H9 (cell line): ENCODE data around the gene PDZD7. TPM values are rescaled to one million over a fixed set of nuclear protein-coding genes. Genes with fewer than 3 reads are reported as not detected.

ENCODE experiments used
- DNase-seq: peaks from one replicate; pipeline ENCODE4 v3.0.0-alpha.2; 2017
- H2AFZ ChIP-seq: one replicate; pipeline ENCODE4 v1.6.1; 2013; ENCODE audit warnings: mild to moderate bottlenecking, low read length, control low read depth, moderate library complexity
- H2AK5ac ChIP-seq: 2 replicates; pipeline ENCODE4 v1.6.1; 2013; ENCODE audit warnings: low read length, control low read depth, mixed read lengths; ENCODE audit not compliant: insufficient read length
- H2BK120ac ChIP-seq: one replicate; pipeline ENCODE4 v1.6.1; 2013; ENCODE audit warnings: low read depth, mild to moderate bottlenecking, low read length, control low read depth, inconsistent platforms; ENCODE audit not compliant: poor library complexity, severe bottlenecking
- H2BK12ac ChIP-seq: 2 replicates; pipeline ENCODE4 v1.6.1; 2013; ENCODE audit warnings: low read length, control low read depth, mixed read lengths, low read depth; ENCODE audit not compliant: insufficient read length
- H2BK15ac ChIP-seq: 2 replicates; pipeline ENCODE4 v1.6.1; 2013; ENCODE audit warnings: low read depth, low read length, control low read depth
- H2BK20ac ChIP-seq: one replicate; pipeline ENCODE4 v1.6.1; 2013; ENCODE audit warnings: low read depth, mild to moderate bottlenecking, low read length, control low read depth, inconsistent platforms; ENCODE audit not compliant: poor library complexity, severe bottlenecking
- H2BK5ac ChIP-seq: 2 replicates; pipeline ENCODE4 v1.6.1; 2013; ENCODE audit warnings: low read length, control low read depth, mixed read lengths; ENCODE audit not compliant: insufficient read length
- H3K14ac ChIP-seq: 2 replicates; pipeline ENCODE4 v1.6.1; 2013; ENCODE audit warnings: low read length, control low read depth; ENCODE audit not compliant: insufficient read depth
- H3K18ac ChIP-seq: 2 replicates; pipeline ENCODE4 v1.6.1; 2013; ENCODE audit warnings: low read depth, mild to moderate bottlenecking, mixed read lengths, low read length, control low read depth; ENCODE audit not compliant: insufficient read length
- H3K23ac ChIP-seq: 2 replicates; pipeline ENCODE4 v1.6.1; 2013; ENCODE audit warnings: low read length, control low read depth, mixed read lengths, low read depth; ENCODE audit not compliant: insufficient read length
- H3K23me2 ChIP-seq: 2 replicates; pipeline ENCODE4 v1.6.1; 2013; ENCODE audit warnings: low read depth, mild to moderate bottlenecking, mixed read lengths, low read length, control low read depth; ENCODE audit not compliant: insufficient read length, poor library complexity, severe bottlenecking
- H3K27ac ChIP-seq: 2 replicates; pipeline ENCODE4 v1.5.1; 2013; ENCODE audit warnings: low read length, control low read depth, mixed read lengths, low read depth; ENCODE audit not compliant: insufficient read length
- H3K27me3 ChIP-seq: 2 replicates; pipeline ENCODE4 v1.6.1; 2013; ENCODE audit warnings: low read length, control low read depth, inconsistent platforms; ENCODE audit not compliant: insufficient read depth
- H3K4ac ChIP-seq: 2 replicates; pipeline ENCODE4 v1.6.1; 2013; ENCODE audit warnings: low read depth, mild to moderate bottlenecking, control low read depth, inconsistent platforms, low read length, moderate library complexity
- H3K4me1 ChIP-seq: 2 replicates; pipeline ENCODE4 v1.6.1; 2013; ENCODE audit warnings: low read length, control low read depth, inconsistent platforms; ENCODE audit not compliant: insufficient read depth
- H3K4me2 ChIP-seq: 2 replicates; pipeline ENCODE4 v1.6.1; 2013; ENCODE audit warnings: low read length, control low read depth, mixed read lengths; ENCODE audit not compliant: insufficient read length, insufficient read depth
- H3K56ac ChIP-seq: 2 replicates; pipeline ENCODE4 v1.6.1; 2013; ENCODE audit warnings: low read depth, mild to moderate bottlenecking, mixed read lengths, low read length, control low read depth; ENCODE audit not compliant: insufficient read length
- H3K79me1 ChIP-seq: 2 replicates; pipeline ENCODE4 v1.6.1; 2013; ENCODE audit warnings: low read depth, mild to moderate bottlenecking, moderate library complexity, low read length, control low read depth, inconsistent platforms; ENCODE audit not compliant: insufficient read depth, poor library complexity, severe bottlenecking
- H3K79me2 ChIP-seq: 2 replicates; pipeline ENCODE4 v1.6.1; 2013; ENCODE audit warnings: low read length, control low read depth, inconsistent platforms; ENCODE audit not compliant: insufficient read depth
- H3K9ac ChIP-seq: 2 replicates; pipeline ENCODE4 v1.6.1; 2013; ENCODE audit warnings: low read length, control low read depth, mixed read lengths; ENCODE audit not compliant: insufficient read length; ENCODE audit errors: extremely low read depth
- H3K9me3 ChIP-seq: one replicate; pipeline ENCODE4 v1.6.1; 2013; ENCODE audit warnings: low read depth, low read length, inconsistent platforms; ENCODE audit not compliant: control insufficient read depth
- H3T11ph ChIP-seq: one replicate; pipeline ENCODE4 v1.6.1; 2013; ENCODE audit warnings: mild to moderate bottlenecking, low read length, control low read depth, inconsistent platforms
- H4K20me1 ChIP-seq: one replicate; pipeline ENCODE4 v1.6.1; 2013; ENCODE audit not compliant: control insufficient read depth, insufficient read length, insufficient read depth
- H4K5ac ChIP-seq: 2 replicates; pipeline ENCODE4 v1.6.1; 2013; ENCODE audit warnings: low read depth, mild to moderate bottlenecking, mixed read lengths, low read length, control low read depth; ENCODE audit not compliant: insufficient read length
- H4K8ac ChIP-seq: replicated peaks from 2 replicates; pipeline ENCODE4 v1.6.1; 2013; ENCODE audit warnings: low read length, control low read depth, mixed read lengths, low read depth; ENCODE audit not compliant: insufficient read length
- H4K91ac ChIP-seq: 2 replicates; pipeline ENCODE4 v1.6.1; 2013; ENCODE audit warnings: low read depth, mild to moderate bottlenecking, moderate library complexity, mixed read lengths, low read length, control low read depth; ENCODE audit not compliant: insufficient read length
- H3K27ac Mint-ChIP-seq, 3 experiments: 2 replicates in 2 of 3; 3 replicates in 1 of 3; pipeline ENCODE4 v1.8.0; 2020 to 2021; ENCODE audit warnings: mixed read lengths in 3 of 3, mild to moderate bottlenecking in 1 of 3, moderate library complexity in 1 of 3
- H3K27me3 Mint-ChIP-seq: 2 replicates; pipeline ENCODE4 v1.8.0; 2021; ENCODE audit warnings: low read depth, mild to moderate bottlenecking, moderate library complexity, mixed read lengths
- H3K36me3 Mint-ChIP-seq, 3 experiments: 2 replicates in 2 of 3; 3 replicates in 1 of 3; pipeline ENCODE4 v1.8.0; 2020 to 2021; ENCODE audit warnings: low read depth in 3 of 3, mixed read lengths in 3 of 3; ENCODE audit not compliant: insufficient read depth in 1 of 3
- H3K4me1 Mint-ChIP-seq, 2 experiments: 2 replicates each; pipeline ENCODE4 v1.8.0; 2020; ENCODE audit warnings: mixed read lengths in 2 of 2
- H3K4me3 Mint-ChIP-seq, 2 experiments: 2 replicates in 1 of 2; 3 replicates in 1 of 2; pipeline ENCODE4 v1.8.0; 2020 to 2021; ENCODE audit warnings: mild to moderate bottlenecking in 2 of 2, mixed read lengths in 2 of 2, moderate library complexity in 1 of 2
- H3K9me3 Mint-ChIP-seq, 2 experiments: 2 replicates in 1 of 2; 3 replicates in 1 of 2; pipeline ENCODE4 v1.8.0; 2020; ENCODE audit warnings: mild to moderate bottlenecking in 2 of 2, mixed read lengths in 2 of 2, moderate library complexity in 1 of 2
- CTCF ChIP-seq: fragments of 200-600 bp; sonication (generic); conservative IDR thresholded peaks from 3 replicates; pipeline ENCODE4 v1.8.0; 2021; ENCODE audit warnings: antibody characterized with exemption, mild to moderate bottlenecking
- WGBS: extraction: QIAGEN DNeasy Blood & Tissue Kit; methylation state at CpG from one replicate; pipeline ENCODE4 v1.1.7; 2013; ENCODE audit warnings: missing lambda C conversion rate, low lambda C conversion rate, mixed read lengths; ENCODE audit not compliant: insufficient read length; ENCODE audit errors: extremely low coverage; 5-methylcytosine and 5-hydroxymethylcytosine counted together
- total RNA-seq: library from RNA; stranded (reverse); gene quantifications from 2 replicates; pipeline ENCODE4 v1.2.1, GENCODE V29; 2021

PDZD7 gene
- total RNA-seq, 1 experiment from 2014 or later, result 2.0 TPM

DNA sequence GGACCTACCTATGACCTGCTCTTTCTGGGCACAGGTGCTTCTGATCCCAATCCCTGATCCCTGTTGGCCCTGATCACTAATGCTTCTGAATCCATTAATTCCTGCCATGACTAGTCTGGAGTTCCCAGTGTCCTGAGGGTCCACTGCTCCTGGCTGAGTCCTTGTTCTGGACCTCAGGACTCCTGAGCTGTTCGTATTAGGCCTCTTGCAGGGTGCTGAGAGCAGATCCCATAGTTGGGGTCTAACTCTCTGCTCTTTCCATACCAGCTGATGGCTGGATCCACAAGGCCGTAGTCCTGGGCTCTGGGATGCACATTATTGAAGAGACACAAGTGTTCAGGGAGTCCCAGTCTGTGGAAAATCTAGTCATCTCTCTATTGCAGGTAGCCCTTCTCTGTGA, 50.6 kb downstream of the PDZD7 start:
- H4K20me1 ChIP-seq, result no peaks in the 10 kb centered on the region
- H4K5ac ChIP-seq, result no peak overlapping the region
- H2AK5ac ChIP-seq, result no peak overlapping the region
- no peak overlapping the region for H4K91ac ChIP-seq
- Mint-ChIP-seq H3K36me3 (peaks cover 3 to 24% (median 21%) of the 10 kb centered on the region in 3 experiments; a peak in 5 of 7 replicates), H3K9me3 (no peaks in the 10 kb centered on the region; a peak in 1 of 5 replicates), H3K27ac (no peak overlapping the region), H3K4me1 (no peaks in the 10 kb centered on the region), H3K4me3 (no peak overlapping the region), H3K27me3 (no peaks in the 10 kb centered on the region; the same call in 1 of the 2 replicates)
- H3K4me2 ChIP-seq, result no peak overlapping the region
- H3K9ac ChIP-seq, result no peak overlapping the region
- H3K18ac ChIP-seq, result no peak overlapping the region
- H3K4ac ChIP-seq, result no peak overlapping the region
- H3K23ac ChIP-seq, result no peak overlapping the region
- no peak for TF ChIP-seq CTCF
- H2BK12ac ChIP-seq, result no peak overlapping the region
- H3K14ac ChIP-seq, result no peak overlapping the region
- H2BK5ac ChIP-seq, result no peak overlapping the region
- H3K9me3 ChIP-seq, result no peaks in the 10 kb centered on the region
- no peaks in the 10 kb centered on the region for H3K4me1 ChIP-seq
- no peaks in the 10 kb centered on the region for H3K23me2 ChIP-seq
- DNase-seq, result no peak
- no peak overlapping the region for H4K8ac ChIP-seq
- no peak overlapping the region for H2BK120ac ChIP-seq
- WGBS, result no CpG with 5 or more reads among the region's 2 CpGs
- H3K79me1 ChIP-seq, result no peaks in the 10 kb centered on the region
- H3K79me2 ChIP-seq, result no peaks in the 10 kb centered on the region
- no peak overlapping the region for H2AFZ ChIP-seq
- no peak overlapping the region for H2BK20ac ChIP-seq
- H3T11ph ChIP-seq, result no peak overlapping the region
- H3K56ac ChIP-seq, result no peak overlapping the region
- H2BK15ac ChIP-seq, result no peak overlapping the region
- no peak overlapping the region for H3K27ac ChIP-seq
- no peaks in the 10 kb centered on the region for H3K27me3 ChIP-seq
